AML-193 (cell line): Measurements from ENCODE around the gene STK32B.
"Not testable (repeated sequence)": the region's sequence is repeated elsewhere in the genome, so short reads cannot be mapped to it uniquely, and the experiment has no call there.

Experiments used
- DNase-seq, 2 experiments: peaks; one replicate each; lab custom pipeline; 2025; lab: John Stamatoyannopoulos, UW

STK32B gene

GRCh38 chr4:5030221-5030620 lies 21.1 kb upstream of the STK32B start:
- no peak for DNase-seq

GRCh38 chr4:5030927-5031326 lies 20.4 kb upstream of the STK32B start:
- DNase-seq: no peak

- peak in 1 of 2 experiments; percentile 20 for DNase-seq
Measured at GRCh38 chr4:5032813-5033212, 18.5 kb upstream of the STK32B start.

- DNase-seq: peak; percentile 64 to 65
Measured at GRCh38 chr4:5033281-5033841, 17.9 kb upstream of the STK32B start.

- no peak for DNase-seq
Measured at GRCh38 chr4:5034206-5034605, 17.1 kb upstream of the STK32B start.

GRCh38 chr4:5036239-5036638 lies 15.0 kb upstream of the STK32B start:
- peak; percentile 27 to 30 for DNase-seq

GRCh38 chr4:5037553-5038551 lies 13.4 kb upstream of the STK32B start:
- DNase-seq: peak; percentile 83 to 88

- DNase-seq: no peak
Measured at GRCh38 chr4:5039800-5040199, 11.5 kb upstream of the STK32B start.

- DNase-seq: no peak
Measured at GRCh38 chr4:5040856-5041620, 10.2 kb upstream of the STK32B start.

GRCh38 chr4:5041699-5042098 lies 9.6 kb upstream of the STK32B start:
- DNase-seq: no peak

- no peak for DNase-seq
Measured at GRCh38 chr4:5043579-5043978, 7.7 kb upstream of the STK32B start.

GRCh38 chr4:5044341-5044740 lies 6.9 kb upstream of the STK32B start:
- DNase-seq: no peak

GRCh38 chr4:5045097-5045496 lies 6.2 kb upstream of the STK32B start:
- DNase-seq: peak; percentile 82 to 87

- DNase-seq: no peak
Measured at GRCh38 chr4:5048721-5049120, 2.6 kb upstream of the STK32B start.

GRCh38 chr4:5050520-5051277 lies 581 bp upstream of the STK32B start:
- DNase-seq: peak; percentile 47 to 72

GRCh38 chr4:5052204-5052702 lies 973 bp downstream of the STK32B start:
- no peak for DNase-seq

GRCh38 chr4:5052726-5053425 lies 1.6 kb downstream of the STK32B start:
- DNase-seq: no peak

GRCh38 chr4:5054532-5054931 lies 3.3 kb downstream of the STK32B start:
- no peak for DNase-seq

GRCh38 chr4:5055411-5055810 lies 4.1 kb downstream of the STK32B start:
- no peak for DNase-seq

GRCh38 chr4:5066101-5066500 lies 14.8 kb downstream of the STK32B start:
- no peak for DNase-seq

- DNase-seq: not testable (repeated sequence)
Measured at GRCh38 chr4:5066968-5067367, 15.7 kb downstream of the STK32B start.
